Liver (tissue), 9 donors: ENCODE measurements around the gene NHP2. TPM values are rescaled to one million over a fixed set of nuclear protein-coding genes. Genes with fewer than 3 reads are reported as not detected.

Experiments
- DNase-seq: peaks from one replicate; pipeline ENCODE4 v3.0.0-alpha.2; 2017; ENCODE audit warnings: low spot score
- H3K27ac ChIP-seq, 2 donors: one replicate each; pipeline ENCODE4 v1.7.0; 2013; ENCODE audit warnings: inconsistent platforms in 2 of 2, low read length in 2 of 2, control low read depth in 1 of 2, low read depth in 1 of 2, mild to moderate bottlenecking in 1 of 2
- H3K27me3 ChIP-seq, 4 donors: one replicate each; pipeline versions ENCODE4 v1.6.1 to v1.7.0; 2013; ENCODE audit warnings: low read length in 3 of 4, inconsistent platforms in 1 of 4, mild to moderate bottlenecking in 1 of 4, moderate library complexity in 1 of 4; ENCODE audit not compliant: control insufficient read depth in 4 of 4, insufficient read depth in 4 of 4
- H3K36me3 ChIP-seq, 4 donors: one replicate each; pipeline versions ENCODE4 v1.6.1 to v1.7.0; 2013; ENCODE audit warnings: low read length in 3 of 4, mild to moderate bottlenecking in 3 of 4, low read depth in 1 of 4, moderate library complexity in 1 of 4; ENCODE audit not compliant: control insufficient read depth in 4 of 4, insufficient read depth in 3 of 4
- H3K4me1 ChIP-seq, 4 donors: one replicate each; pipeline versions ENCODE4 v1.6.1 to v1.7.0; 2013; ENCODE audit warnings: low read length in 3 of 4, mild to moderate bottlenecking in 3 of 4, moderate library complexity in 1 of 4; ENCODE audit not compliant: control insufficient read depth in 4 of 4, insufficient read depth in 4 of 4
- H3K4me3 ChIP-seq, 3 donors: one replicate each; pipeline versions ENCODE4 v1.6.1 to v1.7.0; 2013; ENCODE audit warnings: low read length in 3 of 3, control low read depth in 1 of 3, low read depth in 1 of 3, mild to moderate bottlenecking in 1 of 3
- H3K9ac ChIP-seq, 2 donors: one replicate each; pipeline ENCODE4 v1.7.0; 2013; ENCODE audit warnings: low read length in 2 of 2, mild to moderate bottlenecking in 2 of 2, moderate library complexity in 2 of 2, control low read depth in 1 of 2, low read depth in 1 of 2
- H3K9me3 ChIP-seq, 4 donors: one replicate each; pipeline versions ENCODE4 v1.6.1 to v1.7.0; 2013; ENCODE audit warnings: low read length in 3 of 4; ENCODE audit not compliant: control insufficient read depth in 4 of 4
- ATF3 ChIP-seq: IDR thresholded peaks from 2 replicates; pipeline ENCODE4 v1.6.1; 2016; ENCODE audit warnings: antibody characterized with exemption
- CTCF ChIP-seq: fragments of 150-350 bp; IDR thresholded peaks from 2 replicates; pipeline ENCODE4 v1.5.1; 2017; ENCODE audit warnings: improper control_type of control experiment, low read depth, low read length; ENCODE audit not compliant: missing input control
- EGR1 ChIP-seq, 2 donors: IDR thresholded peaks; 2 replicates each; pipeline ENCODE4 v1.6.1; 2016 to 2018; ENCODE audit warnings: antibody characterized with exemption in 2 of 2, low read depth in 2 of 2
- FOXA1 ChIP-seq: IDR thresholded peaks from 2 replicates; pipeline ENCODE4 v1.6.1; 2016; ENCODE audit warnings: antibody characterized with exemption
- FOXA2 ChIP-seq: IDR thresholded peaks from 2 replicates; pipeline ENCODE4 v1.6.1; 2016; ENCODE audit warnings: antibody characterized with exemption
- GABPA ChIP-seq, 2 donors: IDR thresholded peaks in 1 of 2; conservative IDR thresholded peaks in 1 of 2; 2 replicates each; pipeline ENCODE4 v1.6.1; 2016; ENCODE audit warnings: antibody characterized with exemption in 2 of 2, mild to moderate bottlenecking in 1 of 2, moderate library complexity in 1 of 2
- HNF4A ChIP-seq, 2 donors: conservative IDR thresholded peaks; 2 replicates each; pipeline ENCODE4 v1.6.1; 2016; ENCODE audit warnings: antibody characterized with exemption in 2 of 2, mild to moderate bottlenecking in 2 of 2
- HNF4G ChIP-seq: IDR thresholded peaks from 2 replicates; pipeline ENCODE4 v1.6.1; 2016; ENCODE audit warnings: antibody characterized with exemption
- JUND ChIP-seq, 2 donors: IDR thresholded peaks; 2 replicates each; pipeline ENCODE4 v1.6.1; 2016; ENCODE audit warnings: antibody characterized with exemption in 2 of 2
- MAX ChIP-seq: IDR thresholded peaks from 2 replicates; pipeline ENCODE4 v1.6.1; 2016; ENCODE audit warnings: antibody characterized with exemption
- NR2F2 ChIP-seq: IDR thresholded peaks from 2 replicates; pipeline ENCODE4 v1.6.1; 2016; ENCODE audit warnings: antibody characterized with exemption
- RAD21 ChIP-seq, 2 donors: IDR thresholded peaks; 2 replicates each; pipeline ENCODE4 v1.6.1; 2016; ENCODE audit warnings: antibody characterized with exemption in 2 of 2, mild to moderate bottlenecking in 2 of 2
- REST ChIP-seq: IDR thresholded peaks from 2 replicates; pipeline ENCODE4 v1.6.1; 2016; ENCODE audit warnings: antibody characterized with exemption, mild to moderate bottlenecking
- RXRA ChIP-seq, 2 donors: IDR thresholded peaks; 2 replicates each; pipeline ENCODE4 v1.6.1; 2017 to 2018; ENCODE audit warnings: antibody characterized with exemption in 2 of 2, mild to moderate bottlenecking in 1 of 2
- SP1 ChIP-seq: IDR thresholded peaks from 2 replicates; pipeline ENCODE4 v1.6.1; 2018; ENCODE audit warnings: antibody characterized with exemption, mild to moderate bottlenecking
- TAF1 ChIP-seq: conservative IDR thresholded peaks from 2 replicates; pipeline ENCODE4 v1.6.1; 2016; ENCODE audit warnings: antibody characterized with exemption, mild to moderate bottlenecking
- YY1 ChIP-seq: IDR thresholded peaks from 2 replicates; pipeline ENCODE4 v1.6.1; 2016; ENCODE audit warnings: antibody characterized with exemption, mild to moderate bottlenecking
- ZBTB33 ChIP-seq: IDR thresholded peaks from 2 replicates; pipeline ENCODE4 v1.6.1; 2016; ENCODE audit warnings: antibody characterized with exemption
- WGBS: extraction: QIAGEN DNeasy Blood & Tissue Kit; methylation state at CpG from one replicate; pipeline ENCODE4 v1.1.7; 2013; 5-methylcytosine and 5-hydroxymethylcytosine counted together
- polyA plus RNA-seq, 2 donors: library from polyadenylated mRNA; stranded (reverse) in 1 of 2; unstranded in 1 of 2; fragments of 200-250 nt in 1 of 2; fragments of >200 nt in 1 of 2; fragmentation: Nextera tagmentation in 1 of 2; extraction: Ambion mirVana in 1 of 2; gene quantifications; one replicate each; pipeline versions ENCODE4 v1.2.1 to v1.2.3, GENCODE V29; 2013 to 2015
- total RNA-seq, 2 donors: library from RNA; depleted of rRNA; stranded (reverse); fragments of >200 nt; gene quantifications; one replicate each; pipeline ENCODE4 v1.2.3, GENCODE V29; 2014
- donor health status: healthy.
- donor health status: healthy.
- donor health status: healthy.
- donor health status: healthy.
- donor health status: healthy.

NHP2 gene
- total RNA-seq = 10 to 100 TPM; 44.1 to 59.2 TPM
- 100 to 1,000 TPM in 1 of 2 donors, 10 to 100 TPM in 1; 66.1 to 124 TPM for polyA plus RNA-seq

GRCh38 chr5:178153530-178154340, at the start of gene NHP2:
TSS of gene NHP2 (minus strand) at chr5:178153885. CDS start at chr5:178153817, 68 bp downstream.
- H3K36me3 ChIP-seq = peaks cover 3 to 23% (median 5%) of the 10 kb centered on the region in 4 donors
- WGBS = 1% methylated on average over 68 of the region's 68 CpGs
- peaks cover 5 to 16% (median 11%) of the 10 kb centered on the region in 4 donors for H3K4me1 ChIP-seq
- DNase-seq = peak; percentile 99
- peak within 1 kb of the TSS; percentile 73 to 97 (median 91) for H3K4me3 ChIP-seq
- H3K27ac ChIP-seq = peak within 1 kb of the TSS; percentile 17 to 60
- no peaks in the 10 kb centered on the region for H3K9me3 ChIP-seq
- peak in 1 of 2 donors; percentile 40 for TF ChIP-seq JUND (IDR thresholded peaks at IDR 0.05)
- no peak for TF ChIP-seq HNF4G
- TF ChIP-seq RAD21 (IDR thresholded peaks at IDR 0.05) = peak; percentile 20 to 27
- peak; percentile 96 for TF ChIP-seq SP1
- peak; percentile 55 for TF ChIP-seq ATF3
- peak; percentile 68 for TF ChIP-seq FOXA1
- TF ChIP-seq CTCF = no peak
- peak; percentile 51 for TF ChIP-seq FOXA2
- TF ChIP-seq NR2F2 = peak; percentile 35
- peak; percentile 72 to 73 for TF ChIP-seq RXRA (IDR thresholded peaks at IDR 0.05)
- TF ChIP-seq REST = peak; percentile 66
- no peak for TF ChIP-seq TAF1
- no peak for TF ChIP-seq EGR1 (IDR thresholded peaks at IDR 0.05; ENCODE audit: low read depth in 2 of 2)
- TF ChIP-seq ZBTB33 = peak; percentile 97
- peak; percentile 98 for TF ChIP-seq MAX
- TF ChIP-seq YY1 = peak; percentile 94
- TF ChIP-seq HNF4A (conservative IDR thresholded peaks at IDR 0.05) = peak in 1 of 2 donors; percentile 40
- TF ChIP-seq GABPA (IDR thresholded peaks at IDR 0.05 in 1 of 2, conservative IDR thresholded peaks at IDR 0.05 in 1 of 2) = peak; percentile 57 to 93
- no peaks in the 10 kb centered on the region for H3K27me3 ChIP-seq
- peak within 1 kb of the TSS; percentile 89 to 90 for H3K9ac ChIP-seq
